GM12878 (cell line): ENCODE data around the gene KIF21A. TPM values are rescaled to one million over a fixed set of nuclear protein-coding genes. Genes with fewer than 3 reads are reported as not detected.

ENCODE experiments used
- ATAC-seq: fragments of 200-7000 bp; cut with Tn5 transposase; 3 replicates; pipeline ENCODE4 v1.9.1; 2020; ENCODE audit warnings: mild to moderate bottlenecking, moderate library complexity
- BruUV-seq: library from RNA; stranded (reverse); fragments of 400-500 nt; replicated peaks from 2 replicates; lab custom pipeline; 2021; lab: Mats Ljungman, UMichigan
- CTCF ChIA-PET: fragments of 300-600 bp; sonication (Branson Sonifier 250); formaldehyde crosslinking; extraction: SDS; loops from one replicate; lab custom pipeline; 2021; ENCODE audit warnings: inconsistent platforms; lab: Yijun Ruan, JAX
- POLR2A ChIA-PET: fragments of 350-600 bp; formaldehyde crosslinking; extraction: SDS; loops from one replicate; lab custom pipeline; 2021; ENCODE audit warnings: inconsistent platforms; lab: Charles Lee
- RAD21 ChIA-PET: fragments of 300-600 bp; sonication (Branson Sonifier 250); formaldehyde crosslinking; loops from one replicate; lab custom pipeline; 2023; ENCODE audit warnings: antibody characterized with exemption; ENCODE audit not compliant: unreplicated experiment; lab: Charles Lee
- SMC1A ChIA-PET: fragments of 300-600 bp; sonication (Branson Sonifier 250); formaldehyde crosslinking; loops from one replicate; lab custom pipeline; 2023; ENCODE audit not compliant: unreplicated experiment, uncharacterized antibody; lab: Charles Lee
- DNase-seq: peaks from one replicate; pipeline ENCODE4 v3.0.0-alpha.2; 2011; ENCODE audit warnings: low read depth, low spot score
- FAIRE-seq: peaks from 3 replicates; lab custom pipeline; 2011; peaks lifted over from hg19 to GRCh38; lab: Jason Lieb, UNC
- H2AFZ ChIP-seq: 2 replicates; pipeline ENCODE4 v1.6.0; 2011; ENCODE audit warnings: low read depth, low read length, control low read depth; ENCODE audit not compliant: control insufficient read depth
- H3K27ac ChIP-seq: 2 replicates; pipeline ENCODE4 v1.5.1; 2011; ENCODE audit warnings: control low read depth; ENCODE audit not compliant: control insufficient read depth, insufficient read depth
- H3K27me3 ChIP-seq, 2 experiments: replicated peaks in 1 of 2; 2 replicates each; pipeline versions ENCODE4 v1.6.0 to v1.6.1; 2011; ENCODE audit warnings: low read length in 1 of 2; ENCODE audit not compliant: control insufficient read depth in 2 of 2, insufficient read depth in 2 of 2
- H3K36me3 ChIP-seq, 2 experiments: 2 replicates each; pipeline ENCODE4 v1.5.1; 2011; ENCODE audit warnings: low read length in 1 of 2; ENCODE audit not compliant: control insufficient read depth in 2 of 2, insufficient read depth in 2 of 2
- H3K4me1 ChIP-seq: 2 replicates; pipeline ENCODE4 v1.6.1; 2011; ENCODE audit warnings: mild to moderate bottlenecking, low read length, moderate library complexity, mixed read lengths; ENCODE audit not compliant: control insufficient read depth, insufficient read depth
- H3K4me2 ChIP-seq: 2 replicates; pipeline ENCODE4 v1.6.0; 2011; ENCODE audit warnings: control low read depth; ENCODE audit not compliant: control insufficient read depth, insufficient read depth
- H3K4me3 ChIP-seq: fragments of 200-600 bp; sonication (generic); 2 replicates; pipeline ENCODE4 v1.5.1; 2016
- H3K79me2 ChIP-seq: 2 replicates; pipeline ENCODE4 v1.6.0; 2011; ENCODE audit warnings: low read length; ENCODE audit not compliant: control insufficient read depth, insufficient read depth
- H3K9ac ChIP-seq: 2 replicates; pipeline ENCODE4 v1.8.0; 2011; ENCODE audit warnings: low read length, control low read depth, mixed read lengths; ENCODE audit not compliant: control insufficient read depth, insufficient read depth
- H3K9me3 ChIP-seq: replicated peaks from 3 replicates; pipeline ENCODE4 v1.5.1; 2011; ENCODE audit warnings: mild to moderate bottlenecking, low read length; ENCODE audit not compliant: control insufficient read depth, insufficient read depth
- H4K20me1 ChIP-seq: 2 replicates; pipeline ENCODE4 v1.6.0; 2011; ENCODE audit not compliant: control insufficient read depth, insufficient read depth
- FOXK2 ChIP-seq: fragments of 450-650 bp; IDR thresholded peaks from 2 replicates; pipeline ENCODE4 v1.6.1; 2017; ENCODE audit warnings: mild to moderate bottlenecking, moderate library complexity
- GABPA ChIP-seq: IDR thresholded peaks from 2 replicates; pipeline ENCODE4 v1.6.1; 2014; ENCODE audit warnings: antibody characterized with exemption, low read depth, mild to moderate bottlenecking, inconsistent platforms
- MTA2 ChIP-seq: fragments of 450-650 bp; IDR thresholded peaks from 2 replicates; pipeline ENCODE4 v1.6.1; 2016; ENCODE audit warnings: low read depth, mild to moderate bottlenecking, moderate library complexity
- NFIC ChIP-seq: IDR thresholded peaks from 2 replicates; pipeline ENCODE4 v1.6.1; 2012; ENCODE audit warnings: low read depth, mild to moderate bottlenecking, inconsistent platforms, low read length, moderate library complexity
- SIN3A ChIP-seq: IDR thresholded peaks from 2 replicates; pipeline ENCODE4 v1.6.1; 2012; ENCODE audit warnings: low read depth, low read length, improper control_type of control experiment
- SMAD1 ChIP-seq: fragments of 450-650 bp; IDR thresholded peaks from 2 replicates; pipeline ENCODE4 v1.6.1; 2018; ENCODE audit warnings: mild to moderate bottlenecking, low read depth; ENCODE audit not compliant: partially characterized antibody
- TCF3 ChIP-seq: IDR thresholded peaks from 2 replicates; pipeline ENCODE4 v1.6.1; 2012; ENCODE audit warnings: low read depth, mild to moderate bottlenecking, low read length, borderline replicate concordance; ENCODE audit not compliant: insufficient read depth
- ZBED1 ChIP-seq: IDR thresholded peaks from 2 replicates; pipeline ENCODE4 v1.6.1; 2016; ENCODE audit warnings: borderline replicate concordance
- ZNF384 ChIP-seq: IDR thresholded peaks from 2 replicates; pipeline ENCODE4 v1.6.1; 2012; ENCODE audit warnings: low read depth, mild to moderate bottlenecking, low read length, improper control_type of control experiment, borderline replicate concordance
- ZNF622 ChIP-seq: fragments of 450-650 bp; IDR thresholded peaks from 2 replicates; pipeline ENCODE4 v1.6.1; 2017; ENCODE audit warnings: mild to moderate bottlenecking, inconsistent platforms
- WGBS: methylation state at CpG from one replicate; pipeline ENCODE4 v1.1.6; 2016; ENCODE audit warnings: low lambda C conversion rate; ENCODE audit not compliant: insufficient replicate concordance, insufficient coverage; ENCODE audit errors: missing lambda C conversion rate; 5-methylcytosine and 5-hydroxymethylcytosine counted together
- in situ Hi-C: fragments of 300-500 bp; cut with MboI; formaldehyde crosslinking; loops from 9 replicates; pipeline ENCODE4 v1.14.3; 2018; ENCODE audit warnings: mixed read lengths
- intact Hi-C: fragments of 100-400 bp; cut with micrococcal nuclease; formaldehyde crosslinking; loops from one replicate; pipeline ENCODE4 v1.14.2; 2022; ENCODE audit not compliant: unreplicated experiment
- polyA plus RNA-seq, 11 experiments: library from polyadenylated mRNA; depleted of rRNA in 4 of 11; unstranded in 6 of 11; stranded (reverse) in 5 of 11; fragments of >200 nt; fragmentation: Nextera tagmentation in 4 of 11; fragmentation: Illumina TruSeq in 1 of 11; extraction: Ambion mirVana in 4 of 11; extraction: Trizol in 1 of 11; gene quantifications; 1 replicate in 1 of 11; 2 replicates in 10 of 11; pipeline versions ENCODE4 v1.2.1 to v1.2.3, GENCODE V29; 2011 to 2016; ENCODE audit warnings: inconsistent platforms in 2 of 11, missing spikeins in 2 of 11, low read depth in 1 of 11
- total RNA-seq, 4 experiments: library from RNA; depleted of rRNA in 3 of 4; stranded (reverse); fragments of >200 nt in 3 of 4; fragmentation: Illumina TruSeq in 1 of 4; extraction: Trizol in 1 of 4; gene quantifications; 2 replicates each; pipeline versions ENCODE4 v1.2.1 to v1.2.3, GENCODE V29; 2013 to 2021
- TF ChIP-seq, protein P1 (sequence below): fragments of 450-650 bp; conservative IDR thresholded peaks from 2 replicates; pipeline ENCODE4 v1.6.1; 2017; ENCODE audit warnings: mild to moderate bottlenecking, moderate library complexity
- TF ChIP-seq, protein P2 (sequence below): IDR thresholded peaks from 2 replicates; pipeline ENCODE4 v1.6.1; 2012; ENCODE audit warnings: improper control_type of control experiment, low read depth, low read length; ENCODE audit not compliant: insufficient replicate concordance
- TF ChIP-seq, protein P3 (sequence below): fragments of 150-350 bp; IDR thresholded peaks from 2 replicates; pipeline ENCODE4 v1.6.1; 2014; ENCODE audit warnings: mild to moderate bottlenecking, low read depth, low read length

The KIF21A gene
- total and polyA plus RNA-seq, 10 of the 15 experiments (the other 5 are each of a cell fraction or from before 2014, with no cell fraction given), result 21.3 to 42.1 (median 24.5) TPM

DNA sequence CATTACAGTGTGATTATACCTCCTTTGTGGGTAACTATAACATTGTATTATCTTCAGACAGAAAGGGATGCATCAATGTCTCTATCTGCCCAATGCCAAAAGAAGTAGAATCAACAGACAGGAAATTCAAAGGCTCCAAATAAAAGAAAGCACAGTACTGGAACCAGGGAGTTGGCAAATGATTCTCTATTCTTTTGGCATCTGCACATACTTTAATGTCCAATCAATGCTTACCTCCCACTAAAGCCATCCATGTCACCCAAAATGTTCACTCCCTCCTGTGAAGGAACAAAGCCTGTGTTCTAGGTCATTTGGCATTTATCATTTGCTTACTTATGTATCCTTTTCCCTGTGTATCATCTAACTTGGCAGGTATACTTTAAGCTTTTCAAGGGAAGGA lies 36.7 kb downstream of the KIF21A start (continued):
- TF ChIP-seq TCF3, result no peak
- TF ChIP-seq SMAD1, result no peak
- TF ChIP-seq ZNF622, result no peak

DNA sequence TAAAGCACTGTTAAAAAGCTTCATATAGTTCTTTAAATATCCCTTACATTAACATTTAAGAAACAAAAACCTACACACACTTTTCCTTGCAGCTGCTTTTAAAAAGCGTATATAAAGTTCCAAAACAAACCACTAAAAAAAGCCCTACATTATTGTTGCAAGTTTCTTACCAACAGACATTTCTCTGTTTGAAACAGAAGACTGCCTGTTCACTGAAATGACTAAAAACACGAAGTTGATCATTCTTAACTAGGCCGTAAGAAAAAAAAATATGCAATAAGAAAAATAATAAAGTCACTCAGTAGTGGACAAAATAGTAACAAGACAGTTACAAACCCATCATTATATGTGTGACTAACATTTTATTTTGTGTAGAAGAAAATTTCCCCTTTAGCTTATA lies 37.3 kb downstream of the KIF21A start:
- H3K4me3 ChIP-seq, result no peak overlapping the region
- no peaks in the 10 kb centered on the region for H4K20me1 ChIP-seq
- H3K9me3 ChIP-seq, result no peaks in the 10 kb centered on the region
- H3K79me2 ChIP-seq, result peaks cover 14% of the 10 kb centered on the region
- CTCF ChIA-PET, result interaction anchor here (1.4 to 2.1 kb wide), 3 partner anchors 8 to 39 kb away, joined by 3 to 6 read pairs (median 6); no protein-coding TSS in a partner anchor
- in situ Hi-C loops, result no loop called here
- H3K9ac ChIP-seq, result no peak overlapping the region
- POLR2A ChIA-PET, result interaction anchor here (1.2 to 1.5 kb wide), 2 partner anchors 35 to 38 kb away, joined by 3 to 5 read pairs; partner anchors contain the start of gene KIF21A
- 0% methylated on average over 3 of the region's 3 CpGs for WGBS
- H3K36me3 ChIP-seq, result no peaks in the 10 kb centered on the region
- RAD21 ChIA-PET, result interaction anchor here (1.0 to 1.9 kb wide), 6 partner anchors 33 to 214 kb away, joined by 3 to 9 read pairs (median 4); partner anchors contain the start of gene ABCD2
- ATAC-seq (peak; percentile 57), DNase-seq (peak; percentile 13), FAIRE-seq (no peak)
- no peaks in the 10 kb centered on the region for H3K27me3 ChIP-seq
- intact Hi-C loops, result loop anchor here (2.0 kb wide), 1 partner anchor 29 kb away; no protein-coding TSS in a partner anchor
- SMC1A ChIA-PET, result interaction anchor here (1.2 to 6.1 kb wide), 5 partner anchors 8 to 50 kb away, joined by 3 to 33 read pairs (median 4); no protein-coding TSS in a partner anchor
- BruUV-seq, result no TSS peak
- peak overlapping the region; percentile 54 for H3K4me2 ChIP-seq
- H3K27ac ChIP-seq, result peak overlapping the region; percentile 32; the same call in 1 of the 2 replicates
- peaks cover 6% of the 10 kb centered on the region for H3K4me1 ChIP-seq
- peak overlapping the region; percentile 24; the same call in 1 of the 2 replicates for H2AFZ ChIP-seq
- no peak for TF ChIP-seq FOXK2
- TF ChIP-seq GABPA, result no peak
- TF ChIP-seq, protein P1, sequence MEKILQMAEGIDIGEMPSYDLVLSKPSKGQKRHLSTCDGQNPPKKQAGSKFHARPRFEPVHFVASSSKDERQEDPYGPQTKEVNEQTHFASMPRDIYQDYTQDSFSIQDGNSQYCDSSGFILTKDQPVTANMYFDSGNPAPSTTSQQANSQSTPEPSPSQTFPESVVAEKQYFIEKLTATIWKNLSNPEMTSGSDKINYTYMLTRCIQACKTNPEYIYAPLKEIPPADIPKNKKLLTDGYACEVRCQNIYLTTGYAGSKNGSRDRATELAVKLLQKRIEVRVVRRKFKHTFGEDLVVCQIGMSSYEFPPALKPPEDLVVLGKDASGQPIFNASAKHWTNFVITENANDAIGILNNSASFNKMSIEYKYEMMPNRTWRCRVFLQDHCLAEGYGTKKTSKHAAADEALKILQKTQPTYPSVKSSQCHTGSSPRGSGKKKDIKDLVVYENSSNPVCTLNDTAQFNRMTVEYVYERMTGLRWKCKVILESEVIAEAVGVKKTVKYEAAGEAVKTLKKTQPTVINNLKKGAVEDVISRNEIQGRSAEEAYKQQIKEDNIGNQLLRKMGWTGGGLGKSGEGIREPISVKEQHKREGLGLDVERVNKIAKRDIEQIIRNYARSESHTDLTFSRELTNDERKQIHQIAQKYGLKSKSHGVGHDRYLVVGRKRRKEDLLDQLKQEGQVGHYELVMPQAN, result no peak
- peak; percentile 38; the same call in 1 of the 2 replicates for TF ChIP-seq ZNF384
- peak; percentile 80 for TF ChIP-seq NFIC
- TF ChIP-seq SIN3A, result no peak
- TF ChIP-seq ZBED1, result 0 out of 2 replicates have a peak, but pooled peaks have one; percentile 41
- peak; percentile 15; the same call in 1 of the 2 replicates for TF ChIP-seq MTA2
- TF ChIP-seq, protein P2, sequence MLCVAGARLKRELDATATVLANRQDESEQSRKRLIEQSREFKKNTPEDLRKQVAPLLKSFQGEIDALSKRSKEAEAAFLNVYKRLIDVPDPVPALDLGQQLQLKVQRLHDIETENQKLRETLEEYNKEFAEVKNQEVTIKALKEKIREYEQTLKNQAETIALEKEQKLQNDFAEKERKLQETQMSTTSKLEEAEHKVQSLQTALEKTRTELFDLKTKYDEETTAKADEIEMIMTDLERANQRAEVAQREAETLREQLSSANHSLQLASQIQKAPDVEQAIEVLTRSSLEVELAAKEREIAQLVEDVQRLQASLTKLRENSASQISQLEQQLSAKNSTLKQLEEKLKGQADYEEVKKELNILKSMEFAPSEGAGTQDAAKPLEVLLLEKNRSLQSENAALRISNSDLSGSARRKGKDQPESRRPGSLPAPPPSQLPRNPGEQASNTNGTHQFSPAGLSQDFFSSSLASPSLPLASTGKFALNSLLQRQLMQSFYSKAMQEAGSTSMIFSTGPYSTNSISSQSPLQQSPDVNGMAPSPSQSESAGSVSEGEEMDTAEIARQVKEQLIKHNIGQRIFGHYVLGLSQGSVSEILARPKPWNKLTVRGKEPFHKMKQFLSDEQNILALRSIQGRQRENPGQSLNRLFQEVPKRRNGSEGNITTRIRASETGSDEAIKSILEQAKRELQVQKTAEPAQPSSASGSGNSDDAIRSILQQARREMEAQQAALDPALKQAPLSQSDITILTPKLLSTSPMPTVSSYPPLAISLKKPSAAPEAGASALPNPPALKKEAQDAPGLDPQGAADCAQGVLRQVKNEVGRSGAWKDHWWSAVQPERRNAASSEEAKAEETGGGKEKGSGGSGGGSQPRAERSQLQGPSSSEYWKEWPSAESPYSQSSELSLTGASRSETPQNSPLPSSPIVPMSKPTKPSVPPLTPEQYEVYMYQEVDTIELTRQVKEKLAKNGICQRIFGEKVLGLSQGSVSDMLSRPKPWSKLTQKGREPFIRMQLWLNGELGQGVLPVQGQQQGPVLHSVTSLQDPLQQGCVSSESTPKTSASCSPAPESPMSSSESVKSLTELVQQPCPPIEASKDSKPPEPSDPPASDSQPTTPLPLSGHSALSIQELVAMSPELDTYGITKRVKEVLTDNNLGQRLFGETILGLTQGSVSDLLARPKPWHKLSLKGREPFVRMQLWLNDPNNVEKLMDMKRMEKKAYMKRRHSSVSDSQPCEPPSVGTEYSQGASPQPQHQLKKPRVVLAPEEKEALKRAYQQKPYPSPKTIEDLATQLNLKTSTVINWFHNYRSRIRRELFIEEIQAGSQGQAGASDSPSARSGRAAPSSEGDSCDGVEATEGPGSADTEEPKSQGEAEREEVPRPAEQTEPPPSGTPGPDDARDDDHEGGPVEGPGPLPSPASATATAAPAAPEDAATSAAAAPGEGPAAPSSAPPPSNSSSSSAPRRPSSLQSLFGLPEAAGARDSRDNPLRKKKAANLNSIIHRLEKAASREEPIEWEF, result no peak
- TF ChIP-seq, protein P3, sequence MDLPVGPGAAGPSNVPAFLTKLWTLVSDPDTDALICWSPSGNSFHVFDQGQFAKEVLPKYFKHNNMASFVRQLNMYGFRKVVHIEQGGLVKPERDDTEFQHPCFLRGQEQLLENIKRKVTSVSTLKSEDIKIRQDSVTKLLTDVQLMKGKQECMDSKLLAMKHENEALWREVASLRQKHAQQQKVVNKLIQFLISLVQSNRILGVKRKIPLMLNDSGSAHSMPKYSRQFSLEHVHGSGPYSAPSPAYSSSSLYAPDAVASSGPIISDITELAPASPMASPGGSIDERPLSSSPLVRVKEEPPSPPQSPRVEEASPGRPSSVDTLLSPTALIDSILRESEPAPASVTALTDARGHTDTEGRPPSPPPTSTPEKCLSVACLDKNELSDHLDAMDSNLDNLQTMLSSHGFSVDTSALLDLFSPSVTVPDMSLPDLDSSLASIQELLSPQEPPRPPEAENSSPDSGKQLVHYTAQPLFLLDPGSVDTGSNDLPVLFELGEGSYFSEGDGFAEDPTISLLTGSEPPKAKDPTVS, result no peak
